ENCODE data around the gene ZNF883. TPM values are rescaled to one million over a fixed set of nuclear protein-coding genes. Genes with fewer than 3 reads are reported as not detected.
A peak's percentile ranks its signal among the peaks of the same experiment; 100 is the strongest.

The ZNF883 gene
- total and polyA plus RNA-seq, 2 of the 8 experiments (the other 6 are each of a cell fraction or from before 2014, with no cell fraction given): 6.1 to 20.2 TPM

- ChIA-PET POLR2A (ENCODE audit: partially characterized antibody) (no interaction called here), CTCF (ENCODE audit: partially characterized antibody) (interaction anchor here (0.6 to 1.5 kb wide), 5 partner anchors 19 to 141 kb away, joined by 3 to 4 read pairs (median 3); no protein-coding TSS in a partner anchor)
- Histone ChIP-seq H3K36me3 (ENCODE audit: control insufficient read depth in 2 of 4, insufficient read depth in 4 of 4, low read length in 3 of 4) (peaks cover 0 to 56% (median 15%) of the 10 kb centered on the region in 4 experiments; a peak in 4 of 8 replicates), H2BK120ac (replicated peaks; ENCODE audit: low read depth, low read length) (no peak overlapping the region), H2BK12ac (ENCODE audit: low read depth, low read length) (no peak overlapping the region), H3K4me1 (replicated peaks in 1 of 4; ENCODE audit: control insufficient read depth in 3 of 4, insufficient read depth in 4 of 4, low read length in 3 of 4) (no peaks in the 10 kb centered on the region), H3K79me2 (ENCODE audit: control insufficient read depth in 1 of 2, insufficient read depth in 2 of 2, low read length in 2 of 2) (no peaks in the 10 kb centered on the region), H2BK5ac (ENCODE audit: low read depth, low read length) (no peak overlapping the region), H3K56ac (replicated peaks; ENCODE audit: insufficient read length, low read depth, low read length) (no peak overlapping the region), H4K91ac (replicated peaks; ENCODE audit: insufficient read length, low read length) (no peak overlapping the region), H3K23me2 (ENCODE audit: low read depth, low read length) (no peaks in the 10 kb centered on the region), H3K9ac (replicated peaks in 1 of 4; ENCODE audit: extremely low read depth in 1 of 4, low read depth in 3 of 4, low read length in 3 of 4) (no peak overlapping the region), H3K27me3 (replicated peaks in 1 of 4; ENCODE audit: control insufficient read depth in 3 of 4, extremely low read depth in 1 of 4, insufficient read depth in 3 of 4, low read length in 3 of 4) (no peaks in the 10 kb centered on the region), H3K4me3 (ENCODE audit: extremely low read depth in 1 of 4, insufficient read depth in 2 of 4, low read depth in 3 of 4, low read length in 4 of 4) (no peak overlapping the region), H2BK20ac (ENCODE audit: low read length) (no peak overlapping the region), H3K14ac (ENCODE audit: insufficient read length) (no peak overlapping the region), H3K4ac (replicated peaks; ENCODE audit: insufficient read length, low read depth, low read length) (no peak overlapping the region), H3K18ac (ENCODE audit: extremely low read depth, low read length) (no peak overlapping the region), H4K20me1 (replicated peaks in 1 of 2; ENCODE audit: control insufficient read depth in 1 of 2, insufficient read depth in 2 of 2, low read length in 2 of 2) (no peaks in the 10 kb centered on the region), H2BK15ac (ENCODE audit: low read length) (no peak overlapping the region), H3K79me1 (ENCODE audit: low read depth, low read length) (no peaks in the 10 kb centered on the region), H4K5ac (ENCODE audit: insufficient read length, low read depth, low read length) (no peak overlapping the region), H3K23ac (ENCODE audit: insufficient read length) (no peak overlapping the region), H2AFZ (ENCODE audit: low read length) (no peak overlapping the region), H4K8ac (ENCODE audit: extremely low read depth, insufficient read depth, low read length) (no peak overlapping the region), H3K9me3 (ENCODE audit: insufficient read depth in 2 of 2, low read depth in 1 of 2, low read length in 1 of 2) (peaks cover 79 to 81% of the 10 kb centered on the region in 2 experiments), H3K27ac (ENCODE audit: low read depth, low read length) (no peak overlapping the region), H2AK5ac (ENCODE audit: low read depth, low read length) (no peak overlapping the region), H3K4me2 (ENCODE audit: insufficient read depth in 1 of 2, low read depth in 2 of 2, low read length in 2 of 2) (no peak overlapping the region)
- TF ChIP-seq CBX5 (IDR thresholded peaks at IDR 0.05; ENCODE audit: low read depth, low read length) (0 out of 2 replicates have a peak, but pooled peaks have one; percentile 56), KDM4A (IDR thresholded peaks at IDR 0.05; ENCODE audit: low read depth, low read length, severe bottlenecking) (no peak), ZNF274 (IDR thresholded peaks at IDR 0.05; ENCODE audit: borderline replicate concordance, extremely low read depth, low read length) (peak; percentile 99)
- WGBS, 2 experiments (ENCODE audit: extremely low coverage in 1 of 2, insufficient coverage in 1 of 2, insufficient read length in 1 of 2, insufficient replicate concordance in 2 of 2, low coverage in 1 of 2, low lambda C conversion rate in 2 of 2, missing lambda C conversion rate in 1 of 2): 88% methylated on average over 4 of the region's 4 CpGs; no CpG with 5 or more reads in 1 of the 2 experiments
- DNase-seq (ENCODE audit: low read depth in 1 of 2, low spot score in 2 of 2) (no peak), FAIRE-seq (no peak)
Observed at GRCh38 chr9:113042884-113043657, 31.1 kb upstream of the ZNF883 start.
